ENCODE results near the gene VAV3.

The VAV3 gene

GRCh38 chr1:107541412-107541811 lies 423.6 kb downstream of the VAV3 start:
- DNase-seq (ENCODE audit: low read depth in 2 of 2) = no peak

- no peak for DNase-seq (ENCODE audit: low read depth in 2 of 2)
Observed at GRCh38 chr1:107538502-107538901, 426.5 kb downstream of the VAV3 start.

- DNase-seq (ENCODE audit: low read depth in 2 of 2) = no peak
Observed at GRCh38 chr1:107536266-107536665, 428.7 kb downstream of the VAV3 start.

DNA sequence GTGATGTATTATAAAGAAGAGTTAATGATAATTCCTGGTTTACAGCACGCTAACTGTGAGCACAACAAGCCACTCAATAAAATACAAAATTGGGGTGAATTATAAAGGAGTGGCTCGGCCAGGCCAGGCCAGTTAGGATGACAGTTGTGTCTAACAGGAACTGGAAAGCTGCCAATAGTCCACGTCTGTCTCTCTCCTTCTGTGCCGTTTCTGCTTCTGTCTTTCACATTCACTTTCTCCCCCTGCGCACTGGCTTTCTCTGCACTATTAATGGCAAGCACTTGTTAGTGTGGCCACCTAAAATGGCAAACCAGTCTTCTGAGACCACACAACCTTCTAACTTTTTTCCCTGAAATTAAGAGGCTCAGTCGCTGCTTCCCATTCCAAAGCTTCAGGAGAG lies 429.9 kb downstream of the VAV3 start:
- no peak for DNase-seq (ENCODE audit: low read depth in 2 of 2)

- DNase-seq (ENCODE audit: low read depth in 2 of 2) = no peak
Observed at GRCh38 chr1:107534632-107535031, 430.3 kb downstream of the VAV3 start.

GRCh38 chr1:107533436-107533835 lies 431.5 kb downstream of the VAV3 start:
- DNase-seq (ENCODE audit: low read depth in 2 of 2) = no peak

DNA sequence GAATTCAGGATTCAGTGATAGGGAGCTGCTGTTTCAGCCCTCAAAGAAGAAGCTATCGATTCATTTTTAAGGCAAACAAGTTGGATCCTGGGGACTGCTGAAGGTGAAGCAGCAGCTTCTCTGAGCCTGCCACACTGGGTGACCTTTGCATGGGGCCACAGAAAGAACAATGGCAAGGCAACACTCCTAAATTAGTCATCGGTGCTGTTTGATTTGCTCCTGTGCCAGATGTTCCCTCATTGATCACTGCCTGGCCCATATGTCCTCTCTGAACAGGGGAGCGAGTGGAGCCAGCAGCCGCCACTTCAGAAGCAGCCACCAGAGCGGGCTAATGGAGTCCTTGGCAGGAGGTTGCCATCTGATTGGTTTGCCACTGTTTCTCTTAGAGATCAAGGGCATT lies 432.7 kb downstream of the VAV3 start:
- DNase-seq (ENCODE audit: low read depth in 2 of 2) = no peak

- no peak for DNase-seq (ENCODE audit: low read depth in 2 of 2)
Observed at GRCh38 chr1:107531065-107531908, 433.7 kb downstream of the VAV3 start.

DNA sequence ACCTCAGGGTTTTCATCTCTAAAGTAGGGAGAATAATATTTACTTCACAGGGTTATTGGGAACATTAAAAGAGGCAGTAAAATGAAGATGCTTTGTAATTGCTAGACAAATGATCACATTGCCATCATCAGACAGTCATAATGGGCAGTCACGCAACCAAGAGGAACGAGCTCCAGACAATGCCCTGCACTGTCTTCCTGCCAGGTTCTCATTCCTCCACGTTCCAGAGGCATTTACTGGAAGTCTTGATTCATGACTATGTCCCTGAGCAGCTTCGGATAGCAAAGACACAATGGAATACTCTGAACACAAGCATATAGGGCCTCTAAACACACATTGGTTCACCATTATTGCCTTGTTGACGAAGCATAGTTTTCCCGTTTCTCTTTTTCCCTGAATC lies 434.4 kb downstream of the VAV3 start:
- DNase-seq (ENCODE audit: low read depth in 2 of 2) = no peak

GRCh38 chr1:107529511-107530149 lies 435.4 kb downstream of the VAV3 start:
- peak; percentile 34 to 41 for DNase-seq (ENCODE audit: low read depth in 2 of 2)

- no peak for DNase-seq (ENCODE audit: low read depth in 2 of 2)
Observed at GRCh38 chr1:107526524-107527198, 438.3 kb downstream of the VAV3 start.

GRCh38 chr1:107525961-107526360 lies 439.0 kb downstream of the VAV3 start:
- DNase-seq (ENCODE audit: low read depth in 2 of 2) = no peak

DNA sequence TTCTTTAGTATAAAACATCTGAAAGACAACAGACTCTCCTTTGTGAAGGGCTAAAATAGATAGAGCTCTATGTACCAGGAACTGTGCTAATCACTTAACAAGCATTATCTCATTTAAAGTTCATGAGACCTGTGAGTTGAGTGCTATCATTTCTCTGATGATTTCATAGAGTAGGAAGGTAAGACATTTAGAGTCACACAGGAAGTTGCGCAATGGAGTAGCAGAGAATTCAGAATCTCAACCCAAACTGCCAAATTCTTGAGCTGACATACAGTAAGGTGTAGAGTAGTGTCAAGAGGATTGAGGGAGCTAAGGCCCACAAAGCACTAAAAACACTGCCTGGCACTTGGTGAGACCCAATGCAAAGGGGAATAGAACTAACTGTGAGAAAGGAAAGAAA lies 439.8 kb downstream of the VAV3 start:
- no peak for DNase-seq (ENCODE audit: low read depth in 2 of 2)

DNA sequence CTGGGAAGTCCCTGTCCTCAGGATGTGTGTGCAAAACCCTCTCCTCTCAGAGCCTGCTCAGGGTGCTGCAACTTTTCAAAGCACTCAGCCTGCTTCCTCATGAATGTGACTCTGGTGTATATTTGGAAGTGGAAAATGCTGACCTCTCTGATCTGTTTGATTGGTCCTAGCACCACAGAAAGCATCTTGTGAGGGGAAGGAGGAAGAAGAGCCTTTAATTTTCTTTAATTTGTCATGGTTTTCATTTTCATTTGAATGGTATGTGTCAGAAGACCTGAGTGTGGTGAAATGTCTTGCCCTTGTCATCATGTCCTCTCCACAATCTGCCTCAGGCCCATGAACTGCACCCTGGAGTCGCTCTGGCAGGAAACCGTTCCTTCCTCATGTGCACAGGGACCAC lies 440.7 kb downstream of the VAV3 start:
- no peak for DNase-seq (ENCODE audit: low read depth in 2 of 2)

- DNase-seq (ENCODE audit: low read depth in 2 of 2) = no peak
Observed at GRCh38 chr1:107523736-107524135, 441.2 kb downstream of the VAV3 start.

DNA sequence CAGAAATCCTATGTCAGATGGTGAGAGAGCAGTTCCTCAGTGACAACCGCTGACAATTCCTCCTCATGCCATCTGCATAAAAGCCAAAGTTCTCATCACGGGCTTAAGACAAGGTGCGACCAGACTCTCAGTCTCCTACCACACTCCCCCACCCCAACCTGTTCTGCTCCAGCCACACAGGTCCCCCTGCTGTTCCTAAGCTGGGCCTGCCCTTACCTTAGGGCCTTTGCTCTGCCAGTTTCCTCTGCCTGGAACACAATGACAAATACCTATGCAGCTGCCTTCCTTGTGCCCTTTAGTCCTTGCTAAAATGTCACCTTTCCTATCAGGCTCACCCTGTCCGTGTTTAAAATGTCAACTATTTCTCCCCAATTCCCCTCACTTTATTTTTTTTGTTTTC lies 441.9 kb downstream of the VAV3 start:
- DNase-seq (ENCODE audit: low read depth in 2 of 2) = no peak

Data from fibroblast of skin of left quadriceps (primary cell).